HCT116 (cell line): Measurements from ENCODE around the gene YWHAE. TPM values are rescaled to one million over a fixed set of nuclear protein-coding genes. Genes with fewer than 3 reads are reported as not detected.

Experiments used
- ATAC-seq: fragments of 200-7000 bp; cut with Tn5 transposase; 2 replicates; pipeline ENCODE4 v1.9.1; 2020; ENCODE audit warnings: mild to moderate bottlenecking, moderate library complexity
- BruUV-seq: library from RNA; stranded (reverse); fragments of 400-500 nt; replicated peaks from 2 replicates; lab custom pipeline; 2021; lab: Mats Ljungman, UMichigan
- CTCF ChIA-PET: fragments of 300-600 bp; sonication (Branson Sonifier 250); formaldehyde crosslinking; loops from one replicate; lab custom pipeline; 2021; ENCODE audit warnings: antibody characterized with exemption; lab: Charles Lee
- POLR2A ChIA-PET: fragments of 300-600, 350-600 bp; sonication (Branson Sonifier 250); formaldehyde crosslinking; loops from one replicate; lab custom pipeline; 2021; ENCODE audit warnings: antibody characterized with exemption; lab: Charles Lee
- RAD21 ChIA-PET, 2 experiments: fragments of 300-600 bp; sonication (Branson Sonifier 250); formaldehyde crosslinking; loops; one replicate each; lab custom pipeline; 2023; ENCODE audit warnings: low total read pairs in 2 of 2; ENCODE audit not compliant: uncharacterized antibody in 2 of 2, unreplicated experiment in 2 of 2, low non-redundant PET in 1 of 2; lab: Charles Lee
- DNase-seq: peaks from one replicate; pipeline ENCODE4 v3.0.0-alpha.2; 2010; ENCODE audit warnings: low read depth, low spot score
- H2AFZ ChIP-seq: fragments of 200-600 bp; shearing (Covaris generic), sonication (generic); 2 replicates; pipeline ENCODE4 v1.6.1; 2017; ENCODE audit warnings: low read depth, mixed run types, mixed read lengths, antibody characterized with exemption, low read length; ENCODE audit not compliant: poor library complexity, severe bottlenecking
- H3K27ac ChIP-seq: 2 replicates; pipeline ENCODE4 v1.5.1; 2012; ENCODE audit warnings: low read depth, low read length
- H3K27me3 ChIP-seq: fragments of 200-600 bp; sonication (generic); 2 replicates; pipeline ENCODE4 v1.6.1; 2016; ENCODE audit warnings: mixed run types, low read length, mixed read lengths; ENCODE audit not compliant: insufficient read depth
- H3K36me3 ChIP-seq, 2 experiments: fragments of 200-500 bp in 1 of 2; fragments of 200-600 bp in 1 of 2; sonication (Bioruptor generic) in 1 of 2; sonication (generic) in 1 of 2; 2 replicates each; pipeline versions ENCODE4 v1.5.1 to v1.6.1; 2014 to 2016; ENCODE audit warnings: low read length in 2 of 2, inconsistent platforms in 1 of 2, mixed read lengths in 1 of 2, mixed run types in 1 of 2; ENCODE audit not compliant: insufficient read depth in 2 of 2, control insufficient read depth in 1 of 2
- H3K4me1 ChIP-seq, 2 experiments: fragments of 200-600 bp in 1 of 2; sonication (generic) in 1 of 2; 2 replicates each; pipeline versions ENCODE4 v1.5.1 to v1.6.1; 2012 to 2017; ENCODE audit warnings: low read length in 2 of 2, inconsistent platforms in 1 of 2, mild to moderate bottlenecking in 1 of 2, mixed read lengths in 1 of 2, mixed run types in 1 of 2, moderate library complexity in 1 of 2; ENCODE audit not compliant: insufficient read depth in 2 of 2, control insufficient read depth in 1 of 2
- H3K4me2 ChIP-seq: fragments of 200-600 bp; sonication (generic); 2 replicates; pipeline ENCODE4 v1.6.1; 2017; ENCODE audit warnings: mixed run types, low read length, mixed read lengths
- H3K4me3 ChIP-seq, 2 experiments: fragments of 200-600 bp in 1 of 2; sonication (generic) in 1 of 2; replicated peaks in 1 of 2; 2 replicates each; pipeline ENCODE4 v1.5.1; 2011 to 2016; ENCODE audit warnings: low read length in 2 of 2, control low read depth in 1 of 2, low read depth in 1 of 2, mild to moderate bottlenecking in 1 of 2, mixed read lengths in 1 of 2, mixed run types in 1 of 2
- H3K79me2 ChIP-seq: fragments of 200-600 bp; sonication (generic); 2 replicates; pipeline ENCODE4 v1.6.1; 2017; ENCODE audit warnings: mild to moderate bottlenecking, mixed run types, low read length, moderate library complexity, mixed read lengths; ENCODE audit not compliant: insufficient read depth
- H3K9ac ChIP-seq: fragments of 200-600 bp; sonication (generic); 2 replicates; pipeline ENCODE4 v1.6.1; 2016; ENCODE audit warnings: low read length, mixed read lengths
- H3K9me2 ChIP-seq: fragments of 200-600 bp; sonication (generic), shearing (Covaris generic); 2 replicates; pipeline ENCODE4 v1.6.1; 2017; ENCODE audit warnings: mixed run types, mild to moderate bottlenecking, moderate library complexity; ENCODE audit not compliant: insufficient read depth
- H3K9me3 ChIP-seq, 2 experiments: fragments of 200-500 bp in 1 of 2; fragments of 200-600 bp in 1 of 2; sonication (Bioruptor generic) in 1 of 2; sonication (generic) in 1 of 2; 2 replicates each; pipeline ENCODE4 v1.6.1; 2014 to 2017; ENCODE audit warnings: low read length in 2 of 2, mixed read lengths in 2 of 2, inconsistent platforms in 1 of 2, low read depth in 1 of 2, mild to moderate bottlenecking in 1 of 2, mixed run types in 1 of 2, moderate library complexity in 1 of 2; ENCODE audit not compliant: control insufficient read depth in 1 of 2, insufficient read depth in 1 of 2
- H4K20me1 ChIP-seq: fragments of 200-600 bp; sonication (generic), shearing (Covaris generic); 2 replicates; pipeline ENCODE4 v1.6.1; 2017; ENCODE audit warnings: mixed run types, mild to moderate bottlenecking, moderate library complexity; ENCODE audit not compliant: insufficient read depth
- ATF3 ChIP-seq: IDR thresholded peaks from 2 replicates; pipeline ENCODE4 v1.6.1; 2012
- CBX3 ChIP-seq: IDR thresholded peaks from 2 replicates; pipeline ENCODE4 v1.6.1; 2012; ENCODE audit warnings: low read depth
- CEBPB ChIP-seq: IDR thresholded peaks from 2 replicates; pipeline ENCODE4 v1.6.1; 2012; ENCODE audit warnings: low read depth
- EGR1 ChIP-seq: IDR thresholded peaks from 2 replicates; pipeline ENCODE4 v1.6.1; 2012; ENCODE audit warnings: low read depth
- ELF1 ChIP-seq: IDR thresholded peaks from 2 replicates; pipeline ENCODE4 v1.6.1; 2012; ENCODE audit warnings: low read depth, borderline replicate concordance
- FOSL1 ChIP-seq: IDR thresholded peaks from 2 replicates; pipeline ENCODE4 v1.6.1; 2012; ENCODE audit warnings: low read depth
- JUND ChIP-seq: IDR thresholded peaks from 2 replicates; pipeline ENCODE4 v1.6.1; 2012
- POLR2A ChIP-seq: IDR thresholded peaks from 2 replicates; pipeline ENCODE4 v1.7.0; 2011; ENCODE audit warnings: borderline replicate concordance; ENCODE audit not compliant: insufficient read depth, insufficient read length; ENCODE audit errors: extremely low read depth
- SP1 ChIP-seq: IDR thresholded peaks from 2 replicates; pipeline ENCODE4 v1.6.1; 2012; ENCODE audit warnings: low read depth
- SRF ChIP-seq: IDR thresholded peaks from 2 replicates; pipeline ENCODE4 v1.6.1; 2012; ENCODE audit warnings: low read depth
- TCF7L2 ChIP-seq: IDR thresholded peaks from 2 replicates; pipeline ENCODE4 v1.7.0; 2011; ENCODE audit warnings: borderline replicate concordance, inconsistent platforms; ENCODE audit not compliant: insufficient read depth, insufficient read length; ENCODE audit errors: extremely low read depth
- intact Hi-C: fragments of 100-400 bp; cut with micrococcal nuclease; formaldehyde crosslinking; loops from 2 replicates; pipeline ENCODE4 v1.10.0; 2022
- total RNA-seq: library from RNA; stranded (reverse); gene quantifications from one replicate; pipeline ENCODE4 v1.2.1, GENCODE V29; 2021; ENCODE audit not compliant: unreplicated experiment
- TF ChIP-seq, protein P1 (sequence below): IDR thresholded peaks from 2 replicates; pipeline ENCODE4 v1.6.1; 2012
- TF ChIP-seq, protein P2 (sequence below): IDR thresholded peaks from 2 replicates; pipeline ENCODE4 v1.6.1; 2011; ENCODE audit warnings: mild to moderate bottlenecking, low read length, moderate library complexity; ENCODE audit not compliant: insufficient replicate concordance; ENCODE audit errors: extremely low read depth

The YWHAE gene
- total RNA-seq, 1 experiment from 2014 or later: 735 TPM

GRCh38 chr17:1322480-1322879 is 77.5 kb downstream of the YWHAE start (continued):
- TF ChIP-seq SRF (no peak), CBX3 (no peak), EGR1 (no peak), CEBPB (no peak), ELF1 (no peak), JUND (no peak), SP1 (no peak), POLR2A (no peak), ATF3 (no peak)
- TF ChIP-seq, protein P1, sequence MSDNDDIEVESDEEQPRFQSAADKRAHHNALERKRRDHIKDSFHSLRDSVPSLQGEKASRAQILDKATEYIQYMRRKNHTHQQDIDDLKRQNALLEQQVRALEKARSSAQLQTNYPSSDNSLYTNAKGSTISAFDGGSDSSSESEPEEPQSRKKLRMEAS: no peak
- TF ChIP-seq, protein P2, sequence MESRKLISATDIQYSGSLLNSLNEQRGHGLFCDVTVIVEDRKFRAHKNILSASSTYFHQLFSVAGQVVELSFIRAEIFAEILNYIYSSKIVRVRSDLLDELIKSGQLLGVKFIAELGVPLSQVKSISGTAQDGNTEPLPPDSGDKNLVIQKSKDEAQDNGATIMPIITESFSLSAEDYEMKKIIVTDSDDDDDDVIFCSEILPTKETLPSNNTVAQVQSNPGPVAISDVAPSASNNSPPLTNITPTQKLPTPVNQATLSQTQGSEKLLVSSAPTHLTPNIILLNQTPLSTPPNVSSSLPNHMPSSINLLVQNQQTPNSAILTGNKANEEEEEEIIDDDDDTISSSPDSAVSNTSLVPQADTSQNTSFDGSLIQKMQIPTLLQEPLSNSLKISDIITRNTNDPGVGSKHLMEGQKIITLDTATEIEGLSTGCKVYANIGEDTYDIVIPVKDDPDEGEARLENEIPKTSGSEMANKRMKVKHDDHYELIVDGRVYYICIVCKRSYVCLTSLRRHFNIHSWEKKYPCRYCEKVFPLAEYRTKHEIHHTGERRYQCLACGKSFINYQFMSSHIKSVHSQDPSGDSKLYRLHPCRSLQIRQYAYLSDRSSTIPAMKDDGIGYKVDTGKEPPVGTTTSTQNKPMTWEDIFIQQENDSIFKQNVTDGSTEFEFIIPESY: no peak

GRCh38 chr17:1322014-1322428 is 78.0 kb downstream of the YWHAE start:
- Histone ChIP-seq H3K27me3 (no peaks in the 10 kb centered on the region), H3K9me2 (no peaks in the 10 kb centered on the region), H3K27ac (no peak overlapping the region), H3K9ac (no peak overlapping the region), H3K36me3 (no peaks in the 10 kb centered on the region), H3K4me2 (no peak overlapping the region), H3K9me3 (no peaks in the 10 kb centered on the region), H4K20me1 (no peaks in the 10 kb centered on the region), H2AFZ (no peak overlapping the region), H3K4me3 (no peak overlapping the region), H3K4me1 (no peaks in the 10 kb centered on the region; a peak in 1 of 4 replicates), H3K79me2 (no peaks in the 10 kb centered on the region)
- ATAC-seq: no peak
- no TSS peak for BruUV-seq
- no peak for DNase-seq
- intact Hi-C loops: no loop called here
- TF ChIP-seq FOSL1: no peak
- no peak for TF ChIP-seq TCF7L2
- TF ChIP-seq JUND: no peak
- ChIA-PET CTCF (no interaction called here), POLR2A (no interaction called here), RAD21 (no interaction called here)
